Heart left ventricle (tissue), 16 donors: ENCODE results near the gene MALL. TPM values are rescaled to one million over a fixed set of nuclear protein-coding genes. Genes with fewer than 3 reads are reported as not detected.
"Not testable (repeated sequence)": the region's sequence is repeated elsewhere in the genome, so short reads cannot be mapped to it uniquely, and the experiment has no call there.

Experiments
- ATAC-seq, 4 donors: fragments of 200-7000 bp; cut with Tn5 transposase; one replicate each; pipeline ENCODE4 v1.9.1; 2020 to 2022; ENCODE audit warnings: moderate library complexity in 4 of 4, mild to moderate bottlenecking in 3 of 4, moderate number of reproducible peaks in 1 of 4
- DNase-seq, 5 donors: peaks; one replicate each; pipeline ENCODE4 v3.0.0-alpha.2; 2020
- H3K27ac ChIP-seq, 12 donors: fragments of 200-600 bp; sonication (generic) in 4 of 12; one replicate each; pipeline versions ENCODE4 v1.5.0 to v1.8.0; 2016 to 2022; ENCODE audit warnings: mild to moderate bottlenecking in 2 of 12
- H3K27me3 ChIP-seq, 9 donors: fragments of 200-600 bp; sonication (generic) in 2 of 9; one replicate each; pipeline versions ENCODE4 v1.5.1 to v1.8.0; 2016 to 2022; ENCODE audit warnings: mild to moderate bottlenecking in 3 of 9
- H3K36me3 ChIP-seq, 9 donors: fragments of 200-600 bp; sonication (generic) in 2 of 9; one replicate each; pipeline versions ENCODE4 v1.5.0 to v1.8.0; 2018 to 2022; ENCODE audit warnings: mild to moderate bottlenecking in 2 of 9
- H3K4me1 ChIP-seq, 12 donors: fragments of 200-600 bp; sonication (generic) in 4 of 12; one replicate each; pipeline versions ENCODE4 v1.5.0 to v1.8.0; 2016 to 2022; ENCODE audit warnings: mild to moderate bottlenecking in 3 of 12
- H3K4me3 ChIP-seq, 12 donors: fragments of 200-600 bp; sonication (generic) in 4 of 12; one replicate each; pipeline versions ENCODE4 v1.5.0 to v1.8.0; 2017 to 2022; ENCODE audit warnings: mild to moderate bottlenecking in 9 of 12, moderate library complexity in 4 of 12
- H3K9me3 ChIP-seq, 12 donors: fragments of 200-600 bp; sonication (generic) in 4 of 12; one replicate each; pipeline versions ENCODE4 v1.5.0 to v1.8.0; 2016 to 2022; ENCODE audit warnings: mild to moderate bottlenecking in 1 of 12
- CTCF ChIP-seq, 12 donors: fragments of 200-600 bp; sonication (generic) in 4 of 12; IDR thresholded peaks; one replicate each; pipeline versions ENCODE4 v1.5.0 to v1.8.0; 2018 to 2022; ENCODE audit warnings: antibody characterized with exemption in 12 of 12, mild to moderate bottlenecking in 5 of 12
- POLR2A ChIP-seq, 2 donors: fragments of 450-650 bp; IDR thresholded peaks; one replicate each; pipeline ENCODE4 v1.6.1; 2017; ENCODE audit warnings: antibody characterized with exemption in 2 of 2, mild to moderate bottlenecking in 2 of 2, moderate library complexity in 2 of 2
- WGBS, 4 donors: extraction: QIAGEN DNeasy Blood & Tissue Kit in 2 of 4; methylation state at CpG; one replicate each; pipeline versions ENCODE4 v1.1.5 to v1.1.7; 2013 to 2018; 5-methylcytosine and 5-hydroxymethylcytosine counted together
- intact Hi-C, 10 donors: fragments of 100-400 bp; cut with DNase I; formaldehyde crosslinking; loops; one replicate each; pipeline versions ENCODE4 v1.11.1 to v1.14.2; 2022
- polyA plus RNA-seq, 2 donors: library from polyadenylated mRNA; stranded (reverse); fragments of 200-250 nt; gene quantifications; one replicate each; pipeline ENCODE4 v1.2.3, GENCODE V29; 2013
- total RNA-seq, 9 donors: library from RNA; depleted of rRNA in 2 of 9; stranded (reverse); fragments of >200 nt in 2 of 9; fragmentation: NEBNext Ultra II Directional in 3 of 9; extraction: Animal tissue kit (Norgen Biotek cat#: 25700) in 3 of 9; gene quantifications; one replicate each; pipeline versions ENCODE4 v1.1.0 to v1.2.4, GENCODE V29; 2016 to 2023
- donor health status: ischemic (EF 13 %, LVEDD 7.1; RV severe dilation, severe dysfunction).
- donor health status: healthy with polysubstance abuse.
- donor health status: DM: no; HTN: yes; CAD: no.
- donor health status: DM: no; HTN: no; CAD: no.
- donor health status: ischemic (EF 25% LVEDD 6.9; RV normal size, moderate dysfunction).
- donor health status: ischemic (EF 25% LVEDD 5.7; RV mildly dilated, moderate dysfunction).
- donor health status: healthy.
- donor health status: DM: yes; HTN: yes; CAD: no.
- donor health status: ischemic (EF 35%, LVEDD 5.7; RV mildly dilated, moderate dysfunction).
- donor health status: nonischemic (EF 11% LVEDD 7.7; RV severe dilation, severe dysfunction).
- donor health status: DM: yes; HTN: yes; CAD: no.
- donor health status: PGD.
- donor health status: ischemic (EF 29% LVEDD 5.4; RV normal size, mild dysfunction).
- donor health status: nonischemic (EF 23%, LVEDD 6.1; RV moderate dilation, normal function).

MALL gene
- total and polyA plus RNA-seq, 11 donors, result 6.9 to 36.7 (median 14.1) TPM

- intact Hi-C loops, result no loop called here
These were observed 12.3 kb downstream of the MALL start for GRCh38 chr2:110103061-110103961.

GRCh38 chr2:110101901-110102803, 13.5 kb downstream of the MALL start:
- TF ChIP-seq CTCF (IDR thresholded peaks at IDR 0.05) (no peak), POLR2A (IDR thresholded peaks at IDR 0.05) (no peak)
- H3K27me3 ChIP-seq, result no peaks in the 10 kb centered on the region
- ATAC-seq (no peak), DNase-seq (peak in 3 of 5 donors; percentile 8 to 55 (median 26))
- peaks cover 5 to 71% (median 33%) of the 10 kb centered on the region in 12 donors for H3K4me1 ChIP-seq
- 65 to 74% (median 70%) methylated on average over 9 of the region's 9 CpGs for WGBS, 4 donors
- peaks cover 0 to 4% (median 0%) of the 10 kb centered on the region in 9 donors for H3K36me3 ChIP-seq
- intact Hi-C loops, result no loop called here
- H3K27ac ChIP-seq, result peak overlapping the region; percentile 67 to 96 (median 89)
- no peaks in the 10 kb centered on the region for H3K9me3 ChIP-seq
- H3K4me3 ChIP-seq, result peak overlapping the region in 6 of 12 donors; percentile 2 to 42 (median 10)

More at GRCh38 chr2:110103061-110103961, 12.3 kb downstream of the MALL start:
- DNase-seq (peak in 3 of 5 donors; percentile 6 to 58 (median 30)), ATAC-seq (no peak)
- Histone ChIP-seq H3K9me3 (no peaks in the 10 kb centered on the region), H3K4me1 (peaks cover 5 to 79% (median 33%) of the 10 kb centered on the region in 12 donors), H3K36me3 (peaks cover 0 to 4% (median 0%) of the 10 kb centered on the region in 9 donors), H3K27ac (peak overlapping the region; percentile 40 to 96 (median 89)), H3K27me3 (no peaks in the 10 kb centered on the region), H3K4me3 (no peak overlapping the region)
- TF ChIP-seq CTCF (IDR thresholded peaks at IDR 0.05) (no peak), POLR2A (IDR thresholded peaks at IDR 0.05) (no peak)
- 76 to 82% (median 80%) methylated on average over 15 to 20 of the region's 20 CpGs for WGBS, 4 donors

GRCh38 chr2:110101280-110101844, 14.3 kb downstream of the MALL start:
- H3K4me1 ChIP-seq, result peaks cover 5 to 71% (median 33%) of the 10 kb centered on the region in 12 donors
- no peaks in the 10 kb centered on the region for H3K9me3 ChIP-seq
- peaks cover 0 to 4% (median 0%) of the 10 kb centered on the region in 9 donors for H3K36me3 ChIP-seq
- peak overlapping the region in 7 of 12 donors; percentile 2 to 42 (median 8) for H3K4me3 ChIP-seq
- ATAC-seq (peak; percentile 95 to 96 (median 96)), DNase-seq (peak; percentile 94 to 99 (median 97))
- H3K27ac ChIP-seq, result peak overlapping the region; percentile 67 to 96 (median 89)
- H3K27me3 ChIP-seq, result no peaks in the 10 kb centered on the region
- 0 to 4% (median 2%) methylated on average over 6 to 11 of the region's 11 CpGs for WGBS, 4 donors
- intact Hi-C loops, result no loop called here
- no peak for TF ChIP-seq CTCF (IDR thresholded peaks at IDR 0.05)
- peak in 1 of 2 donors; percentile 38 for TF ChIP-seq POLR2A (IDR thresholded peaks at IDR 0.05)

GRCh38 chr2:110100880-110101279, 14.7 kb downstream of the MALL start:
- peaks cover 5 to 73% (median 33%) of the 10 kb centered on the region in 12 donors for H3K4me1 ChIP-seq
- H3K9me3 ChIP-seq, H3K36me3 ChIP-seq, intact Hi-C loops, H3K27me3 ChIP-seq: not testable (repeated sequence)
- peak overlapping the region; percentile 63 to 96 (median 89) for H3K27ac ChIP-seq
- ATAC-seq, result peak in 1 of 4 donors; percentile 1
- peak in 1 of 5 donors; percentile 31 for DNase-seq
- peak overlapping the region in 5 of 12 donors; percentile 2 to 34 (median 4) for H3K4me3 ChIP-seq
- WGBS, 4 donors, result 54 to 82% (median 65%) methylated on average over 2 to 4 of the region's 4 CpGs
